Bronchial epithelial cell (primary cell): ENCODE measurements around the gene EXOSC7. TPM values are rescaled to one million over a fixed set of nuclear protein-coding genes. Genes with fewer than 3 reads are reported as not detected.
A peak's percentile ranks its signal among the peaks of the same experiment; 100 is the strongest.
"Not testable (repeated sequence)": the region's sequence is repeated elsewhere in the genome, so short reads cannot be mapped to it uniquely, and the experiment has no call there.

Experiments used
- DNase-seq: peaks from one replicate; pipeline ENCODE4 v3.0.0-alpha.2; 2010; ENCODE audit warnings: low read depth
- FAIRE-seq: peaks from 2 replicates; lab custom pipeline; 2011; peaks lifted over from hg19 to GRCh38; lab: Jason Lieb, UNC
- H3K27me3 ChIP-seq: 2 replicates; pipeline ENCODE4 v1.5.1; 2011; ENCODE audit warnings: low read length; ENCODE audit not compliant: control insufficient read depth, insufficient read depth
- H3K36me3 ChIP-seq: 2 replicates; pipeline ENCODE4 v1.5.1; 2011; ENCODE audit warnings: low read length; ENCODE audit not compliant: control insufficient read depth, insufficient read depth
- H3K4me3 ChIP-seq: 2 replicates; pipeline ENCODE4 v1.5.1; 2011; ENCODE audit warnings: mild to moderate bottlenecking, low read depth, low read length, control low read depth
- CTCF ChIP-seq: IDR thresholded peaks from 2 replicates; pipeline ENCODE4 v1.5.1; 2011; ENCODE audit warnings: mild to moderate bottlenecking, moderate library complexity, low read length, control low read depth, inconsistent platforms; ENCODE audit not compliant: insufficient read depth, severe bottlenecking
- total RNA-seq: library from RNA; depleted of rRNA; stranded (reverse); fragments of >200 nt; gene quantifications from 2 replicates; pipeline ENCODE4 v1.2.1, GENCODE V29; 2014

Gene EXOSC7
- total RNA-seq, 1 donor from 2014 or later, result 70.3 TPM

DNA sequence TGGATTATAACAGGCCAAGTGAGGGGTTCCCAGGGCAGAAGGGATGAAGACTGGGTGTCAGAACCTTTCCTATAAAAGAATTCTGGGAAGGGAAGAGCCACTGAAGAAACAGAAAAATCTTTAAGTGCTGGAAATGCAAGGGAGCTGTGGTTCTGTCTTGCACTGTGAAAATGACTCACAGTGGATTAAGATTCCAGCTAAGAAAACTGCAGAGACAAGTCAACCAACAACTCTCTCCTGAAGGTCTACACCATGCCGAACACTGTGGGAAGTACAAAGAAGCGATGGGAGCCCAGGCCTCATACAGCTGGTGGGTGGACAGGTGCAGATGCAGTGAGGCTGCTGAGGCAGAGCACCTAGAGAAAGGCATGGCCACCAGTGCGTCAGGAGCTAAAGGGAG lies 27.8 kb upstream of the EXOSC7 start:
- Histone ChIP-seq H3K36me3 (peaks cover 8% of the 10 kb centered on the region), H3K27me3 (no peaks in the 10 kb centered on the region), H3K4me3 (no peak overlapping the region)
- TF ChIP-seq CTCF, result no peak
- DNase-seq (no peak), FAIRE-seq (no peak)

- not testable (repeated sequence) for DNase-seq, H3K27me3 ChIP-seq, FAIRE-seq, H3K4me3 ChIP-seq, H3K36me3 ChIP-seq
Observed at GRCh38 chr3:44949770-44950169, 26.3 kb upstream of the EXOSC7 start.

- Histone ChIP-seq H3K4me3 (no peak overlapping the region), H3K36me3 (peaks cover 4% of the 10 kb centered on the region), H3K27me3 (no peaks in the 10 kb centered on the region)
- DNase-seq, result no peak
- no peak for FAIRE-seq
- TF ChIP-seq CTCF, result no peak
Observed at GRCh38 chr3:44950275-44950734, 25.7 kb upstream of the EXOSC7 start.

- Histone ChIP-seq H3K4me3 (no peak overlapping the region), H3K36me3 (peaks cover 5% of the 10 kb centered on the region), H3K27me3 (no peaks in the 10 kb centered on the region)
- TF ChIP-seq CTCF, result no peak
- DNase-seq, result no peak
- peak; percentile 92 for FAIRE-seq
Observed at GRCh38 chr3:44952689-44953088, 23.4 kb upstream of the EXOSC7 start.

GRCh38 chr3:44954304-44954703 lies 21.7 kb upstream of the EXOSC7 start:
- Histone ChIP-seq H3K4me3 (no peak overlapping the region), H3K36me3 (peaks cover 6% of the 10 kb centered on the region), H3K27me3 (no peaks in the 10 kb centered on the region)
- FAIRE-seq (no peak), DNase-seq (no peak)
- no peak for TF ChIP-seq CTCF

- DNase-seq (peak; percentile 64), FAIRE-seq (peak; percentile 50)
Observed at GRCh38 chr3:44954962-44955361, 21.1 kb upstream of the EXOSC7 start.

More at GRCh38 chr3:44954962-44955361, 21.1 kb upstream of the EXOSC7 start:
- no peaks in the 10 kb centered on the region for H3K27me3 ChIP-seq
- peaks cover 6% of the 10 kb centered on the region for H3K36me3 ChIP-seq
- no peak overlapping the region for H3K4me3 ChIP-seq
- no peak for TF ChIP-seq CTCF
